SU-DHL-6 (cell line): ENCODE data around the gene MRPL42.
A peak's percentile ranks its signal among the peaks of the same experiment; 100 is the strongest.

ENCODE experiments used
- H2AFZ ChIP-seq: fragments of 200-600 bp; sonication (generic); 2 replicates; pipeline ENCODE4 v1.6.1; 2014; ENCODE audit warnings: low read depth, mild to moderate bottlenecking, moderate library complexity, mixed read lengths, antibody characterized with exemption, low read length; ENCODE audit not compliant: severe bottlenecking
- H3F3A ChIP-seq: fragments of 200-600 bp; shearing (Covaris generic); 2 replicates; pipeline ENCODE4 v1.6.0; 2016; ENCODE audit warnings: antibody characterized with exemption, mild to moderate bottlenecking; ENCODE audit not compliant: insufficient read depth
- H3K27ac ChIP-seq: fragments of 200-600 bp; sonication (generic); 2 replicates; pipeline ENCODE4 v1.5.1; 2016; ENCODE audit warnings: low read depth, mild to moderate bottlenecking, low read length, moderate library complexity, mixed read lengths
- H3K27me3 ChIP-seq: fragments of 200-600 bp; sonication (generic), shearing (Covaris generic); 2 replicates; pipeline ENCODE4 v1.6.0; 2014; ENCODE audit warnings: mild to moderate bottlenecking, low read length
- H3K36me3 ChIP-seq: fragments of 200-600 bp; sonication (generic); 2 replicates; pipeline ENCODE4 v1.6.1; 2014; ENCODE audit warnings: mild to moderate bottlenecking, low read length, mixed read lengths
- H3K4me2 ChIP-seq: fragments of 300-600, 200-600 bp; shearing (Covaris generic), sonication (generic); 2 replicates; pipeline ENCODE4 v1.6.0; 2014; ENCODE audit warnings: low read length, low read depth, mild to moderate bottlenecking; ENCODE audit not compliant: poor library complexity, severe bottlenecking
- H3K4me3 ChIP-seq: fragments of 200-600 bp; sonication (generic); 2 replicates; pipeline ENCODE4 v1.5.1; 2014; ENCODE audit warnings: antibody characterized with exemption, low read length, mild to moderate bottlenecking, mixed read lengths; ENCODE audit not compliant: insufficient read depth, poor library complexity, severe bottlenecking
- H3K79me2 ChIP-seq: fragments of 200-600 bp; sonication (generic); 2 replicates; pipeline ENCODE4 v1.6.1; 2014; ENCODE audit warnings: mild to moderate bottlenecking, low read length, moderate library complexity; ENCODE audit not compliant: insufficient read depth
- H3K9ac ChIP-seq: fragments of 200-600 bp; sonication (generic); 2 replicates; pipeline ENCODE4 v1.7.0; 2014; ENCODE audit warnings: mild to moderate bottlenecking, low read length
- H3K9me2 ChIP-seq: fragments of 200-600 bp; sonication (generic); replicated peaks from 2 replicates; pipeline ENCODE4 v1.6.1; 2014; ENCODE audit warnings: low read length; ENCODE audit not compliant: insufficient read depth
- H3K9me3 ChIP-seq: fragments of 200-600 bp; sonication (generic); 2 replicates; pipeline ENCODE4 v1.6.1; 2014; ENCODE audit warnings: low read length, mixed read lengths; ENCODE audit not compliant: insufficient read depth
- H4K20me1 ChIP-seq: fragments of 200-600 bp; sonication (generic); 2 replicates; pipeline ENCODE4 v1.6.1; 2014; ENCODE audit warnings: low read depth, mild to moderate bottlenecking, antibody characterized with exemption, low read length, moderate library complexity, mixed read lengths
- EZH2phosphoT487 ChIP-seq: fragments of 200-600 bp; sonication (generic), shearing (Covaris generic); conservative IDR thresholded peaks from 2 replicates; pipeline ENCODE4 v1.6.1; 2018; ENCODE audit warnings: mild to moderate bottlenecking, antibody characterized with exemption, low read length, moderate library complexity, mixed read lengths
- TF ChIP-seq, protein P1 (sequence below): fragments of 200-600 bp; sonication (generic); IDR thresholded peaks from one replicate; pipeline ENCODE4 v1.5.1; 2017; ENCODE audit warnings: antibody characterized with exemption, mild to moderate bottlenecking, low read length, moderate library complexity; ENCODE audit not compliant: insufficient read depth, poor library complexity, severe bottlenecking

Gene MRPL42

DNA sequence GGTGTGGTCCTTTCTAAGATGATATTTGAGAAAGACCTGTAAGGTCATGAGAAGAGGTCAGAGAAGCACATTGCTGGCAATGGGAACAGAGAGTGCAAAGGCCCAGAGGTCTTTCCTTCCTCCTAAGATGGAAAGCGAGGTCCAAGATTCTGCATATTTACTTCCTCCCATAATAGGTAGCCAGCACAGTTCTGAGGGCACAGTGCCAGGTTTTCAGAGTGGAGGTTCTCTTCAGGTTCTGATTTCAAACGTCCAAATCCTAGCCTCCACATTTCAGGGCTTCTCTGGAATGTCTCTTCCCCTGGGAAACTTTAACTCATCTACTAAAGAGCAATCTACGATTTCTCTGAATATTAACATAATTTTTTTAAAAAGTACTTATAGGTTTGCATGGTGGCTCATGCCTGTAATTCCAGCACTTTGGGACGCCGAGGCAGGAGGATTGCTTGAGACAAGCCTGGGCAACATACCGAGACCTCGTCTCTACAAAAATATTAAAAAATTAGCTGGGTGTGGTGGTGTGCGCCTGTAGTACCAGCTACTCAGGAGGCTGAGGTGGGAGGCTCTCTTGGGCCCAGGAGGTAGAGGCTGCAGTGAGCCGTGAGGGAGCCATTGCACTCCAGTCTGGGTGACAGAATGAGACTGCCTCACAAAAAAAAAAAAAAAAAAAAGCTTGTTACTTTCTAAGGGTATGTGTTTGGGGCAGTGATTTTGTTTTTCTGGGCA, 526 bp upstream of the MRPL42 start:
- Histone ChIP-seq H3K9ac (no peak overlapping the region), H4K20me1 (no peaks in the 10 kb centered on the region), H3K36me3 (peaks cover 13% of the 10 kb centered on the region), H3F3A (no peaks in the 10 kb centered on the region), H3K79me2 (peaks cover 44% of the 10 kb centered on the region), H3K4me3 (no peak overlapping the region), H3K27me3 (no peaks in the 10 kb centered on the region), H3K9me3 (no peaks in the 10 kb centered on the region), H3K4me2 (peak overlapping the region; percentile 95), H3K9me2 (no peaks in the 10 kb centered on the region), H3K27ac (no peak overlapping the region), H2AFZ (peak overlapping the region; percentile 69)
- TF ChIP-seq EZH2phosphoT487 = no peak
- TF ChIP-seq, protein P1, sequence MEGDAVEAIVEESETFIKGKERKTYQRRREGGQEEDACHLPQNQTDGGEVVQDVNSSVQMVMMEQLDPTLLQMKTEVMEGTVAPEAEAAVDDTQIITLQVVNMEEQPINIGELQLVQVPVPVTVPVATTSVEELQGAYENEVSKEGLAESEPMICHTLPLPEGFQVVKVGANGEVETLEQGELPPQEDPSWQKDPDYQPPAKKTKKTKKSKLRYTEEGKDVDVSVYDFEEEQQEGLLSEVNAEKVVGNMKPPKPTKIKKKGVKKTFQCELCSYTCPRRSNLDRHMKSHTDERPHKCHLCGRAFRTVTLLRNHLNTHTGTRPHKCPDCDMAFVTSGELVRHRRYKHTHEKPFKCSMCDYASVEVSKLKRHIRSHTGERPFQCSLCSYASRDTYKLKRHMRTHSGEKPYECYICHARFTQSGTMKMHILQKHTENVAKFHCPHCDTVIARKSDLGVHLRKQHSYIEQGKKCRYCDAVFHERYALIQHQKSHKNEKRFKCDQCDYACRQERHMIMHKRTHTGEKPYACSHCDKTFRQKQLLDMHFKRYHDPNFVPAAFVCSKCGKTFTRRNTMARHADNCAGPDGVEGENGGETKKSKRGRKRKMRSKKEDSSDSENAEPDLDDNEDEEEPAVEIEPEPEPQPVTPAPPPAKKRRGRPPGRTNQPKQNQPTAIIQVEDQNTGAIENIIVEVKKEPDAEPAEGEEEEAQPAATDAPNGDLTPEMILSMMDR = no peak

DNA sequence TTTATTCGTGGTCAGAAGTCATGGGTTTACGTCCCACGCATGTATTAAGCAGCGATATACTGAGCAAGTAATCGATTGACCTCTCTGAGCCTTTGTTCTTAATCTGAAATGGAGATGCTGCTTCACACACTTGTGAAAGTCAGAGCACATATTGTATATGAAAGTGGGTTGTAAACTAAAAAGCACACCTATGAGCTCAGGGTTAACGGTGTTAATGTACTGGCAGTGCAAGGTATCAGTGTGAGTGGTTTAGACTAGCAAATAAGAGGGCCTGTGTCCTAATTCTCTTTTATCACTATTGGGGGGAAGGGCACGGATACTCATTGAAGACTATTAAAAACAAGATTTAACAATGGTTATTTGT, 676 bp downstream of the MRPL42 start:
- Histone ChIP-seq H3K27ac (peak overlapping the region; percentile 57), H2AFZ (peak overlapping the region; percentile 69), H3K4me3 (peak overlapping the region; percentile 98), H3K79me2 (peaks cover 50% of the 10 kb centered on the region), H3K9me3 (no peaks in the 10 kb centered on the region), H4K20me1 (no peaks in the 10 kb centered on the region), H3K4me2 (peak overlapping the region; percentile 95), H3F3A (no peaks in the 10 kb centered on the region), H3K36me3 (peaks cover 16% of the 10 kb centered on the region), H3K9ac (peak overlapping the region; percentile 91), H3K27me3 (no peaks in the 10 kb centered on the region), H3K9me2 (no peaks in the 10 kb centered on the region)
- TF ChIP-seq EZH2phosphoT487 = no peak
- TF ChIP-seq, protein P1 = no peak

DNA sequence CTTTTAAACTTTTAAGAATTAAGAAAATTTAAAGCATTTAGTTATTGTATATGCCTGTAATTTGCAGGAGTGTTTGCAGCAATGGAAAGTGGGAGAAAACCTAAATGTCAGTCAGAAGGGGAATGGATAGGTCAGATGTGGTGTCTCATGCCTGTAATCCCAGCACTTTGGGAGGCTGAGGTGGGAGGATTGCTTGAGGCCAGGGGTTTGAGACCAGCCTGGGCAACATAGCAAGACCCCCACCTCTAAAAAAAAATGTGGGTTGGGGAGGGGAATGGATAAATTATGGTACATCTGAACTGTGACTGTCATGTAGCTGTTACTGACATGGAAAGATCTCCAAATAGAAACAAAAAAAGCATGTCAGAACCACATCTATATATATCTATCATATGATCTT, 2.1 kb downstream of the MRPL42 start:
- TF ChIP-seq, protein P1 = no peak
- TF ChIP-seq EZH2phosphoT487 = no peak
- Histone ChIP-seq H3K9ac (no peak overlapping the region), H3K27ac (no peak overlapping the region), H3K9me2 (no peaks in the 10 kb centered on the region), H4K20me1 (no peaks in the 10 kb centered on the region), H3F3A (no peaks in the 10 kb centered on the region), H3K9me3 (no peaks in the 10 kb centered on the region), H3K27me3 (no peaks in the 10 kb centered on the region), H2AFZ (no peak overlapping the region), H3K79me2 (peaks cover 52% of the 10 kb centered on the region), H3K4me3 (no peak overlapping the region), H3K36me3 (peaks cover 16% of the 10 kb centered on the region), H3K4me2 (peak overlapping the region; percentile 95)
